Cerebellar cortex (tissue), 1 donor: ENCODE data around the gene CRISPLD2.
A peak's percentile ranks its signal among the peaks of the same experiment; 100 is the strongest.
"Not testable (repeated sequence)": the region's sequence is repeated elsewhere in the genome, so short reads cannot be mapped to it uniquely, and the experiment has no call there.

Source experiments
- DNase-seq: peaks from one replicate; pipeline ENCODE4 v3.0.0-alpha.2; 2015; ENCODE audit warnings: low spot score

Gene CRISPLD2

GRCh38 chr16:84822990-84823389 is 3.2 kb downstream of the CRISPLD2 start:
- DNase-seq = no peak

GRCh38 chr16:84823484-84823883 is 3.7 kb downstream of the CRISPLD2 start:
- DNase-seq = no peak

- DNase-seq = no peak
Measured at GRCh38 chr16:84823926-84824325, 4.1 kb downstream of the CRISPLD2 start.

GRCh38 chr16:84825896-84826557 is 6.2 kb downstream of the CRISPLD2 start:
- no peak for DNase-seq

GRCh38 chr16:84826558-84826941 is 6.8 kb downstream of the CRISPLD2 start:
- no peak for DNase-seq

DNA sequence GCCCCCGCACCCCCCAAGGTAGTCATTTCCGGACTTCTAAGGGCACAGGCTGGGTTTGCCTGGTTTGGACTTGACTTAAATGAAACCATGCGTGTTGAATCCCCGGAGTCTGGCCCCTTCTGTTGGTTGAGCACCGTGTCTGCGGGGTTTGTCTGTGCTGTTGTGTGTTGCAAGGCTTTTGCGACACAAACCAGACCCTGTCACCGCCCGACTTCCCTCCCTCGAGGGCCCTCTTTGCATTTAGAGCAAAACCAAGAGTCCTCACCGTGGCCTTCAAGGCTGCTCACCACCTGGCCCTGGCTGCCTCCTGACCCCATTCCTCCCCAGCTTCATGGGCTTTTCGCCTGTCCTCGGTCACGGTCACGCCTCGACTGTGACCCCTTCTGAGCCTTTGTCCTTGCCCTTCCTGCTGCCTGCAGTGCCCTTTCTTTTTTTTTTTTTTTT is 7.4 kb downstream of the CRISPLD2 start:
- no peak for DNase-seq

DNA sequence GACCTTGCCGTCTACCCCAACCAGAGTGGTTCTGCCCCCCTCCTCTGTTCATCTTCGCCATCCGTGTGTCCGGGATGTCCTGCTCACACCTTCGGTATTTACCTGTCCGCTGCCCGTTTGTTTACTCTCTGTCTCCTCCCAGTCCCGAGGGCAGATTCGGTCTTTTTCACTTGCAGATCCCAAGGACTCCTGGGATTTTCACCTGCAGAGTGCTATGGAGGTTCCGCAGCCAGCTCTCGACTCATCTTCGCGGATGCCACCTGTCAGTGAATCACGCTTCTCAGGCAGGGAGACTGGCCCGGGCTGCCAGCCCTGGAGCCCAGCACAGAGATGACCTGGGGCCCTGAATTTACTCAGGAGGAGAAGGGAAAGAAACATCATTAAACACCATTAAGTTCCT is 8.1 kb downstream of the CRISPLD2 start:
- DNase-seq = no peak

DNA sequence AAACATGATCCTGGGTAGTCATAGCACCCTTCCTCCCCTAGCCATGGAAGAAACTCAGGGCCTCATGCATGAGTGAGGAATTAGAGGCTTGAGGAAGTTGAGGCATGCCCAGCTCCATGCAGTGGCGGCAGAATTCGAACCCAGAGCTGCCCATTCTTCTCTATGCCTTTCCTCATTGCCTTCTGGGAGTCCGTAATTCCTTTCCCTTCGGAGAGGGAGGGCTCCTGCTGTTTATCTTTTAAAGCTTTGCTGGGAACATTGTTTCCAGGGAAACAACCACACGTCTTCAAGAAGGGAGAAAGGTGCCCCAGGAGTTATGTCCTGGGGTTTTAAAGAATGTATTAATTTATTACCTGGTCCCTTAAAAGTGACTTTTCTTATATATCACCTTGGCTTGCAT is 8.5 kb downstream of the CRISPLD2 start:
- DNase-seq = no peak

DNA sequence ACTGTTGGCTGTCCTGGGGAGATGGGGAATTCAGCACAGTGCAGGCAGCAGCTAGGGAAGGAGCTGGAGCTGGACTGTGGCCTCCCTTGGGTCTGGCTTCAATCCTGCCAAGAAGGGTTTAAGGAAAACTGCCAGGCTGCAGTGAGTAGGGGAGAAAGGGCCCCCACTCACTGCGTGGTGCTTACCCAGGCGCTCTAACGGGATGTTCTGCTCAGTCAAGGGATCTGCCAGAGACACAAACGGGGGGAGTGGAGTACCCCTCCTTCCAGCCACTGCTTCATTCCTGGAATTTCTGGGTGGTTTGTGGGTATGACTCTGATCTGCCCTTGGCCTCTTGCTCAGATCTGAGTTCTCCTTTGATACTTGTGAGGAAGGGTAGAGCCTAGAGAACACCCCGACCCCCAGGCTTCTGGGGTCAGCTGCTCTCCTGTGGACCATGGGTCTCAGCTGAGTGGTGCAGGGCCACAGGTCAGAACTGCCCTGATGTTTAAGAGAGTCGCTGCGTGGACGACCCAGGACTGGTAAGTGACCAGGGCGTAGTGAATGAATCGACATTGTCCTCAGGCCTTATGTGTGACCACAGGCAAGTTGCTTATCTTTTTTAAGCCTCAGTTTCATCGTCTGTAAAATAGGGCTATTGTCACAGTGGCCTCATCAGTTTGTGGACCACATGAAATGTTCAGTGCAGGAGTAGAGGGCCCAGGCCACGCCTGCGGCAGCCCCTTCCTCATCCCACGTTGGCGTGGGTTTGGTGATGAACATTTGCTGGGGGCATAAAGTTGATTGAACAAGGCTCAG is 9.6 kb downstream of the CRISPLD2 start:
- DNase-seq = no peak

DNA sequence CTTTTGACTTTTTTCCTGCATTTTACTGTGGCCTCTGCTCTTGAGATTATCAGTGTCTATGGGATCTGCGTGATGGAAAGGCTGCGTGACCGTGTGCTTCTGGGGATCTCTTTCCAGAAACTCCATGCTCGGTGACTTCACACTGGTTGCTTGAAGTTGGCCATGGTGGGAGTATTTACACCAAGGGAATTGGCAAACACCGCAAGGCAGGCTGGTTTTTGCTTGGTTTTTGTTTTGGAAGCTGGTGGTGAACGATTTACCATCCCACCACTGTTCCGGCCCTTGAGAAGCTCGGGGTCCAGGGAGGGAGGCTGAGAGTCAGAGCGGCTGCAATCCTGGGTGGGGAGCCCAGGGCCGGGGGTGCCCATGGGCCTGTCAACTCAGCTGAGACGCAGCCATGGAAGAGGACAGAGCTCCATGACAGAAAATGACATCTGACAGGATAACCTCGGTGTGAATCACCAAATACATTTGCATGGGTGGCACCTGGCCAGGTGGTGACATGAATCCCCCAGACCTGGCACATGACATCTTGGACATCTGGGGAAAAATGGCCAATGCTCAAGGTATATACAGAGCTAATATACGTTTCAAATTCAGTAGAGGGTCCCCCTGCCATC is 11.1 kb downstream of the CRISPLD2 start:
- DNase-seq = no peak

GRCh38 chr16:84831728-84832127 is 11.9 kb downstream of the CRISPLD2 start:
- not testable (repeated sequence) for DNase-seq

DNA sequence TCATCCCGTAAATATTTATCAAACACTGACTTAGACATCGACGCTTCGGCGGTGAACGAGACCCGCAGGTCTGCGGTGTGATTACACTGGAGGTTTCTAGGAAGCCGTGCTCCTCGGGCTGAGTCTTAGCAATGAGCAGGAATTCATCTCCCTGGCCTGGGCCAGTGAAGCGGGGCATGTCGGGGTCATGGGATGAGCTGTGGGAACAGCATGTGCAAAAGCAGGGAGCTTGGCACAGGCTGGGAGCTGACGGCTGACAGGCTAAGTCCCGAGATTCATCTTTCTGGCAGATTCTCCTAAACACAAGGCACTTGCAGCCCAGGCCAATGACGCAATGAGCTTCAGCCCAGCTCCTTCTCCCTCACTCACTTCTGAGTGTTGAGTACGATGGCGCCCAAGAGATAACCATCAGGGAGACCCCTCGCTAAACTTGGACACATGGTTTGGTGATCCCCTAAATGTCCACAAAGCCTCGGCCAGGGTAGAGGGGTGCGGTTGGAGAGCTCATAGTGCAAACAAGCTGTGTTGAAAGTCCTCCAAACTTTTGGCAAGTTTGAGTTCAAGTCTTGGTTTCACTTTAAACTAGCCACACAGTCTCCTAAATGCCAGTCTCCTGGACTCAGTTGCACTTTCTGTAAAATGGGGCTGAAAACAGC is 12.8 kb downstream of the CRISPLD2 start:
- DNase-seq = peak; percentile 91

DNA sequence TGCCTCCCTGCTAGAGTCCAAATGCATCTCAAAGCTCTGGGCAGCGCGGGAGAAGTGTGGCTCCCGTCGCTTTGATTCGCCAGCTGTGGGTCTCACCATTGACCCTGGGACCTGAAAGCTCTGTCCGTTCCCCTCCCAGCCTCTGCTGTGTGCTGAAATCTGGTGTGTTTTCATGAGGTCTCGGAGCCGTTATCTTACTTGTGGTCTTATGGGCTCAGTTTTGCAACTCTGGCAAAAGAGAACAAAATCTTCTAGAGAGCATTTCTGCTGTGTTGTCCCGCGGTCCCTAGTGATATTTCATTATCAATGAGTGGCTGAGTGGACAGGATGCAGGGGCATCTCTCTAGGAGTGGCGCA is 13.3 kb downstream of the CRISPLD2 start:
- no peak for DNase-seq

DNA sequence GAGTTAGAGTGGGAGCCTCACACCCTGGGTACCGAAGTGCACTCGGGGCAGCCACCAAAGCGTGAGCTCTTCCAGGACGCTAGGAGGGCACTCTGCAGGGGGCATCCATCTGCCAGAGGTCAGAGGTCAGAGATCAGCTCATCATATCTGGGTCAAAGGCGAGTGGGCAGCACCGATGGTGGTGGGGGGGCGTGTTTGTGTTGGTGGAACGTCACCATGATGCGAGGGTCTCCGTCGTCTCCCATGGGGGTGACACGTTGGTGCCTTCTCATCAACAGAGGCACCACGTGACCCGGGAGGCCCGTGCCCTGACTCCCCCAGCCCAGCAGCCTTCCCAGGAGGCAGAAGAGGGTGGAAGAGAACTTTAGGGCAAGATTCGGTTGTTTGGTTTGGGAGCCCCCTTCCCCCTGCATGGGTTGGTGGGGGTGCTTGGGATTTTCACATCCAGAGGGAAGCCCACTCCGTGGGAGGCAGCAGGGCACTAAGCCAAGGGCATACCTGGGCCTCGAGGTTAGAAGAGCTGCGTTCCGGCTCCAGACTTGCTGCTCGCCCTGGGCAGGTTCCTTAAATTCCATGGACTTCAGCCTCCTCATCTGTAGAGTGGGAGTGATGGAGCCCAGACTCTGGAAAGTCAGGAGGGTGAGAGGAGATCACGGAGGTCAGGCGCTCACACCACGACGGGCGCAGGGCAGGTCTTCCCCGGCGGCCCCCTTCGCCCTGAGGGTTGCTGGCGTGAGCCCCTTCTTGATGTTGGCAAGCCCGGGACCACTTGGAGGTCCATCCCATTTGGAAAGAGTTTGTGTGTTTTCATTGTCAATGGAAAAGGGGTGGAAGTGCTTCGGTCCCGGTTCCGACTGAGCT is 14.0 kb downstream of the CRISPLD2 start:
- no peak for DNase-seq

- peak; percentile 79 for DNase-seq
Measured at GRCh38 chr16:84834403-84834772, 14.6 kb downstream of the CRISPLD2 start.

- DNase-seq = peak; percentile 17
Measured at GRCh38 chr16:84836234-84836647, 16.5 kb downstream of the CRISPLD2 start.

- DNase-seq = no peak
Measured at GRCh38 chr16:84836967-84837366, 17.2 kb downstream of the CRISPLD2 start.

DNA sequence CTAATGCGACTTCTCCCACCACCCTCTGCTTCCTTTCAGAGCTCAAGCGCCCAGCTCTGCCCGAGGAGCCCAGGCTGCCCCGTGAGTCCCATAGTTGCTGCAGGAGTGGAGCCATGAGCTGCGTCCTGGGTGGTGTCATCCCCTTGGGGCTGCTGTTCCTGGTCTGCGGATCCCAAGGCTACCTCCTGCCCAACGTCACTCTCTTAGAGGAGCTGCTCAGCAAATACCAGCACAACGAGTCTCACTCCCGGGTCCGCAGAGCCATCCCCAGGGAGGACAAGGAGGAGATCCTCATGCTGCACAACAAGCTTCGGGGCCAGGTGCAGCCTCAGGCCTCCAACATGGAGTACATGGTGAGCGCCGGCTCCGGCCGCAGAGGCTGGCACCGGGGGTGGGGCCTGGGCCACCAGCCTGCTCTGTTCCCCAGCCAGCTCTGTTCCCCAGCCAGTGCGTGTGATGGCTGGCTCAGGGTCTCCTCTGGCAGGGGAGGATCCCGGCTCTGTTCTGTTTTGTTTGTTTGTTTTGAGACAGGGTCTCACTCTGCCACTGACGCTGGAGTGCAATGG is 18.7 kb downstream of the CRISPLD2 start:
- no peak for DNase-seq

DNA sequence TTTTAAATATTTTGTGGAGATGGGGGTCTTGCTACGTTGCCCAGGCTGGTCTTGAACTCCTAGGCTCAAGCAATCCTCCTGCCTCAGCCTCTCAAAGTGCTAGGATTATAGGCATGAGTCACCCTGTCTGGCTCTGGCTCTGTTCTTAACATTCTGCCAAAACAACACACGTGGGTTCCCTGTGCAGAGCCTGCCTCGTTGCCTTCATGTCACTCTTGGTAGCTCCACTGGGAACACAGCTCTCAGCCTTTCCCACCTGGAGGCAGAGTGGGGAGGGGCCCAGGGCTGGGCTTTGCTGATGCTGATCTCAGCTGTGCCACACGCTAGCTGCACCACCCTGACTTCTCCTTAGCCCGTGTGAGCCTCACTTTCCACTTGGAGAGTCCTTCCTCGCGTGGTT is 19.3 kb downstream of the CRISPLD2 start:
- DNase-seq = no peak

DNA sequence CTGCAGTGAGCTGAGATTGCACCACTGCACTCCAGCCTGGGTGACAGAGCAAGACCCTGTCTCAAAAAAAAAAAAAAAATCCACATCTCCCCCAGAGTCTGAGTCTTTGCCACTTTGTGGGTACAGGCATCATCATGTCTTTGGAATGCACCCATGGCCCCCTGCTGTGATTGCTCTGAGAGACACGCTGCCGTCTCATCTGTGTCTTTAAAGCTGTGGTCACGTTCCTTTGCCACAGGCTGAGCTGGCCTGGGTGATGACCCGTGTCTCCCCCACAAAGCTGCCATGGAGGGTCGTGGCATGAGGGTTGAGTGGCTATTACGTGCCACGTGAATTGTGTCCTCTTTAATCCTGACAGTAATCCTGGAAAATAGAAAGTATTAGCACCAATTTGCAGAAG is 20.2 kb downstream of the CRISPLD2 start:
- DNase-seq = no peak
